Measurements from ENCODE around the gene KLHL7.

DNA sequence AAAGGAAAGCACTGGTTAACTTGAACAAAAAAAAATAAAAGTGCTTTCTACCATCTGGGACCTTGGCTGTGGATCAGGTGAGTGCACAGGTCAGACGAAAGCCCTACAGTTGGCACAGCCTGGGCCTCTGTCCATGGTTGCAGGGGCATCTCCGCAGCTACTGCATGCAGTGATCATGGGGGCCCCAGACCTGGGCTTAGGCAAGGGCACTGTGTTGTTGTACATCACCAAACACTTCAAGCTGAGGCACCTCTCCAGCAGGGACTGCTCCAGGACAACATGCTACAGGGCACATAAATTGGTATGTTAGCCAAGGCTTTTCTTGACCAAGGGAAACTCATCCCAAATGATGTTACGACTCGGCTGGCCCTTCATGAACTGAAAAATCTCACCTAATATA lies 23.5 kb downstream of the KLHL7 start:
- TF ChIP-seq, protein P1, sequence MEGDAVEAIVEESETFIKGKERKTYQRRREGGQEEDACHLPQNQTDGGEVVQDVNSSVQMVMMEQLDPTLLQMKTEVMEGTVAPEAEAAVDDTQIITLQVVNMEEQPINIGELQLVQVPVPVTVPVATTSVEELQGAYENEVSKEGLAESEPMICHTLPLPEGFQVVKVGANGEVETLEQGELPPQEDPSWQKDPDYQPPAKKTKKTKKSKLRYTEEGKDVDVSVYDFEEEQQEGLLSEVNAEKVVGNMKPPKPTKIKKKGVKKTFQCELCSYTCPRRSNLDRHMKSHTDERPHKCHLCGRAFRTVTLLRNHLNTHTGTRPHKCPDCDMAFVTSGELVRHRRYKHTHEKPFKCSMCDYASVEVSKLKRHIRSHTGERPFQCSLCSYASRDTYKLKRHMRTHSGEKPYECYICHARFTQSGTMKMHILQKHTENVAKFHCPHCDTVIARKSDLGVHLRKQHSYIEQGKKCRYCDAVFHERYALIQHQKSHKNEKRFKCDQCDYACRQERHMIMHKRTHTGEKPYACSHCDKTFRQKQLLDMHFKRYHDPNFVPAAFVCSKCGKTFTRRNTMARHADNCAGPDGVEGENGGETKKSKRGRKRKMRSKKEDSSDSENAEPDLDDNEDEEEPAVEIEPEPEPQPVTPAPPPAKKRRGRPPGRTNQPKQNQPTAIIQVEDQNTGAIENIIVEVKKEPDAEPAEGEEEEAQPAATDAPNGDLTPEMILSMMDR (IDR thresholded peaks at IDR 0.05; ENCODE audit: low read length) = no peak
- TF ChIP-seq EZH2 (IDR thresholded peaks at IDR 0.05; ENCODE audit: borderline replicate concordance, low read length) = no peak

Measured in OCI-LY1 (cell line).